Lung (tissue), 13 donors: ENCODE measurements around the gene WDR53. TPM values are rescaled to one million over a fixed set of nuclear protein-coding genes. Genes with fewer than 3 reads are reported as not detected.

ENCODE experiments used
- ATAC-seq: fragments of 200-7000 bp; cut with Tn5 transposase; one replicate; pipeline ENCODE4 v1.9.1; 2020; ENCODE audit warnings: moderate number of reproducible peaks; ENCODE audit not compliant: insufficient read depth, low FRiP score
- DNase-seq, 3 donors: peaks; one replicate each; pipeline ENCODE4 v3.0.0-alpha.2; 2013 to 2017
- H3K27ac ChIP-seq, 2 donors: one replicate each; pipeline ENCODE4 v1.5.1; 2013; ENCODE audit warnings: mild to moderate bottlenecking in 2 of 2, moderate library complexity in 2 of 2, control low read depth in 1 of 2, inconsistent platforms in 1 of 2, low read depth in 1 of 2, low read length in 1 of 2
- H3K27me3 ChIP-seq, 3 donors: one replicate each; pipeline ENCODE4 v1.5.1; 2013; ENCODE audit warnings: low read length in 2 of 3; ENCODE audit not compliant: control insufficient read depth in 3 of 3, insufficient read depth in 3 of 3
- H3K36me3 ChIP-seq, 4 donors: one replicate each; pipeline ENCODE4 v1.5.1; 2013; ENCODE audit warnings: low read length in 4 of 4, mild to moderate bottlenecking in 1 of 4, moderate library complexity in 1 of 4; ENCODE audit not compliant: control insufficient read depth in 4 of 4, insufficient read depth in 4 of 4
- H3K4me1 ChIP-seq, 5 donors: one replicate each; pipeline ENCODE4 v1.5.1; 2013; ENCODE audit warnings: low read length in 5 of 5, mild to moderate bottlenecking in 2 of 5, moderate library complexity in 1 of 5; ENCODE audit not compliant: control insufficient read depth in 5 of 5, insufficient read depth in 5 of 5
- H3K4me3 ChIP-seq: one replicate; pipeline ENCODE4 v1.5.1; 2013; ENCODE audit warnings: mild to moderate bottlenecking, control low read depth, moderate library complexity
- H3K9ac ChIP-seq, 2 donors: one replicate each; pipeline ENCODE4 v1.5.1; 2013; ENCODE audit warnings: low read length in 2 of 2, control low read depth in 1 of 2; ENCODE audit not compliant: insufficient read depth in 1 of 2
- H3K9me3 ChIP-seq, 4 donors: one replicate each; pipeline ENCODE4 v1.5.1; 2013; ENCODE audit warnings: low read length in 3 of 4, mild to moderate bottlenecking in 1 of 4, moderate library complexity in 1 of 4; ENCODE audit not compliant: control insufficient read depth in 4 of 4, insufficient read depth in 3 of 4
- CTCF ChIP-seq: IDR thresholded peaks from 2 replicates; pipeline ENCODE4 v1.5.1; 2012; ENCODE audit warnings: mild to moderate bottlenecking; ENCODE audit errors: control extremely low read depth, extremely low read depth
- WGBS, 2 donors: extraction: QIAGEN DNeasy Blood & Tissue Kit; methylation state at CpG; one replicate each; pipeline ENCODE4 v1.1.7; 2013; 5-methylcytosine and 5-hydroxymethylcytosine counted together
- polyA plus RNA-seq, 2 donors: library from polyadenylated mRNA; stranded (reverse); fragments of 200-250 nt; gene quantifications; one replicate each; pipeline ENCODE4 v1.2.1, GENCODE V29; 2013
- small RNA-seq: library from RNA; depleted of rRNA; stranded (forward); fragments of <200 nt; gene quantifications from one replicate; pipeline ENCODE3, GENCODE V24; 2014; ENCODE audit warnings: low replicate concordance
- total RNA-seq, 2 donors: library from RNA; depleted of rRNA in 1 of 2; stranded (reverse); fragments of >200 nt in 1 of 2; gene quantifications; one replicate each; pipeline ENCODE4 v1.2.1, GENCODE V29; 2014 to 2021
- donor health status: control.
- donor health status: control.
- donor health status: Bipolar disorder and iron deficiency.
- donor health status: healthy.
- donor health status: DM: yes; HTN: yes; CAD: no.

Gene WDR53
- total and polyA plus RNA-seq, 4 donors: 6.3 to 17.4 (median 9.5) TPM

- WGBS, 2 donors: 91 to 96% methylated on average over 8 of the region's 8 CpGs
- Histone ChIP-seq H3K27me3 (no peaks in the 10 kb centered on the region), H3K4me3 (no peak overlapping the region), H3K27ac (no peak overlapping the region), H3K9ac (no peak overlapping the region), H3K36me3 (no peaks in the 10 kb centered on the region), H3K4me1 (peaks cover 0 to under 1% (median 0%) of the 10 kb centered on the region in 5 donors), H3K9me3 (peaks cover 0 to 7% (median 3%) of the 10 kb centered on the region in 4 donors)
- no peak for DNase-seq
- no peak for TF ChIP-seq CTCF
- ATAC-seq: no peak
These were observed 61.7 kb downstream of the WDR53 start for GRCh38 chr3:196506687-196507086.

GRCh38 chr3:196504556-196504955, 63.8 kb downstream of the WDR53 start:
- 97 to 98% methylated on average over 6 of the region's 6 CpGs for WGBS, 2 donors
- Histone ChIP-seq H3K4me1 (peaks cover 0 to 13% (median 5%) of the 10 kb centered on the region in 5 donors), H3K27me3 (no peaks in the 10 kb centered on the region), H3K9ac (no peak overlapping the region), H3K36me3 (peaks cover 0 to 4% (median 2%) of the 10 kb centered on the region in 4 donors), H3K9me3 (peaks cover 0 to 7% (median 3%) of the 10 kb centered on the region in 4 donors), H3K27ac (peak overlapping the region in 1 of 2 donors; percentile 96), H3K4me3 (no peak overlapping the region)
- TF ChIP-seq CTCF: no peak
- DNase-seq: no peak
- no peak for ATAC-seq

Small RNA genes within 50 kb of the gene (small RNA-seq; reads per million reads assigned to genes)
- gene RPS29P3: 0.08 reads per million

Other genes with a start within 250 kb of the WDR53 start
- gene TM4SF19, start 230.2 kb downstream of the WDR53 start, total RNA-seq: 1 to 10 TPM in 1 of 2 donors, not detected in 1; 7.5 TPM
- gene TM4SF19, start 230.2 kb downstream of the WDR53 start, polyA plus RNA-seq: 1 to 10 TPM; 3.5 to 9.8 TPM
- gene UBXN7, start 136.1 kb downstream of the WDR53 start, total RNA-seq: 10 to 100 TPM; 36.0 to 45.8 TPM
- gene UBXN7, start 136.1 kb downstream of the WDR53 start, polyA plus RNA-seq: 10 to 100 TPM in 1 of 2 donors, 1 to 10 TPM in 1; 5.2 to 14.7 TPM
- gene RNF168, start 64.8 kb downstream of the WDR53 start, total RNA-seq: 10 to 100 TPM; 16.6 to 25.7 TPM
- 1 to 10 TPM; 7.2 to 9.4 TPM for gene RNF168, start 64.8 kb downstream of the WDR53 start, polyA plus RNA-seq
- gene SMCO1, start 53.2 kb downstream of the WDR53 start, total RNA-seq: not detected
- gene SMCO1, start 53.2 kb downstream of the WDR53 start, polyA plus RNA-seq: not detected
- gene FBXO45, start 106 bp upstream of the WDR53 start, total RNA-seq: 10 to 100 TPM in 1 of 2 donors, 1 to 10 TPM in 1; 7.0 to 10.2 TPM
- gene FBXO45, start 106 bp upstream of the WDR53 start, polyA plus RNA-seq: 1 to 10 TPM; 3.7 to 4.8 TPM
- gene NRROS, start 71.1 kb upstream of the WDR53 start, total RNA-seq: 10 to 100 TPM in 1 of 2 donors, 1 to 10 TPM in 1; 9.7 to 17.6 TPM
- gene NRROS, start 71.1 kb upstream of the WDR53 start, polyA plus RNA-seq: 10 to 100 TPM in 1 of 2 donors, 1 to 10 TPM in 1; 6.6 to 16.3 TPM
- 1 to 10 TPM; 3.1 to 4.3 TPM for gene CEP19, start 143.7 kb upstream of the WDR53 start, total RNA-seq
- gene CEP19, start 143.7 kb upstream of the WDR53 start, polyA plus RNA-seq: 1 to 10 TPM in 1 of 2 donors, under 1 TPM in 1; 0.93 to 1.7 TPM
- gene PIGX, start 143.8 kb upstream of the WDR53 start, total RNA-seq: 10 to 100 TPM; 20.3 to 20.4 TPM
- gene PIGX, start 143.8 kb upstream of the WDR53 start, polyA plus RNA-seq: 10 to 100 TPM in 1 of 2 donors, 1 to 10 TPM in 1; 8.4 to 10.7 TPM
- 10 to 100 TPM; 69.6 to 81.4 TPM for gene PAK2, start 171.3 kb upstream of the WDR53 start, total RNA-seq
- gene PAK2, start 171.3 kb upstream of the WDR53 start, polyA plus RNA-seq: 10 to 100 TPM; 23.7 to 40.6 TPM